Activated CD4-positive, alpha-beta T cell treated with anti-CD3 and anti-CD28 coated beads for 48 hours (primary cell): Measurements from ENCODE around the gene GNAT3.

Experiments used
- DNase-seq: peaks from one replicate; pipeline ENCODE4 v3.0.0-alpha.2; 2020

GNAT3 gene

DNA sequence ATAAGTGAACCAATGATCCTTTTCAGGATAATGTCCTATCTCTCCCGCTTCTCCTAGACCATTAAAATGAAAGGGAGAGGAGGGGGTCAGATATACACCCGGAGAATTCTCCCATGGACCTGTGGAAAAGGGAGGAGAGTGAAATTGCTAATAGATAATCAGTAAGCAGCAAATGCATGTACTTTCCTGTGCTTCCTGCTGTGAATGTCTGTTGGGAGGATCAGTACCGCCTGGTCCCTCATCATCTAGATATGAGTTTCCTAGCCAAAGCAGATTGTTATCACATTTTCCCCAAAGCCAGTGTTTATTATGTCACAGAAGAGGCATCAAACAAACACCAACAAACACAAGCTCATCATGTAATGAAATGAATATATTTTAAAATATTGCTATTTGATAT lies 96.8 kb downstream of the GNAT3 start:
- DNase-seq = no peak

GRCh38 chr7:80414331-80414730 lies 97.5 kb downstream of the GNAT3 start:
- DNase-seq = no peak

DNA sequence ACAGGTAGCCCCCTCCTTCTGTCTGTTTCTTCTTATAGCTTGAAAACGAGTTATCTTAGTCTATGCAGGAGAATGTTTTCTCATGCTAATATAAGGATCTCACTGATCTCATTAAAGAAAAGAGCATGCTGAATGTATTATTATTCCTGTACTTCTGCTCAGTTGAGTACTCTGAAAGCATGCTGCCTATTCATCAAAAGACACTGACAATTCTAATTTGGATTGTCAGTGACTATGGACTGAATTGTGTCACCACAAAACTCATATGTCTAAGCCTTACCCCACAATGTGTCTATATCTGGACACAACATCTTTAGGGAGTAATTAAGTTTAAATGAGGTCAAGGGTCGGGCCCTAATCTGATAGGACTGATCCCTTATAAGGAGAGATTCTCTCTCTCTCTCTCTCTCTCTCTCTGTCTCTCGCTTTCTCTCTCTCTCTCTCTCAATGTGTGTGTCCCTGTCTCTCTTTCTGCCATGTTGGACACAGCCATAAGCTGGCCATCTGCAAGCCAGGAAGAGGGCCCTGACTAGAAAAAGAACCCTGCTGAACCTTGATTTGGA lies 98.4 kb downstream of the GNAT3 start:
- DNase-seq = no peak

GRCh38 chr7:80412842-80413241 lies 99.0 kb downstream of the GNAT3 start:
- DNase-seq = no peak

DNA sequence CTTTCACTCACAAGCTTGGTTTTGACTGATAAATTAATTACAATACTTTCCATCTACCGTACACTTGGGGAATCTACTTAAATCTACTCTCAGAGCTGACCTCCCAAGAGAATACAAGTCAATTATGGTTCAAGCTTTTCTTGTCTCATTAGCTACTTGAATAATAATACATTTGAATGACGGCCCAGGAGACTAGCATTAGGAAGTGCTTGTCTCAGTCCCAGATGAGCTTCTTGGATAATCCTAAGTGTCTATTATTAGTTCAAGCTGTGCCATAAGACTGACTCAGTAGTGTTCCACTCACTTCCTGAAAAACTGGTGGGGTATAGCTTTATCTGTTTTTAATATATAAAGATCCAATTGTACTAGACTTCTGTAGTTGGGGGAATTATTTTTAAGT lies 100.2 kb downstream of the GNAT3 start:
- DNase-seq = no peak

- no peak for DNase-seq
Measured at GRCh38 chr7:80410081-80410480, 101.8 kb downstream of the GNAT3 start.
